HG03342 (cell line): ENCODE results near the gene METAP2.

Source experiments
- ATAC-seq: cut with Tn5 transposase; IDR thresholded peaks from one replicate; pipeline ENCODE4 v1.9.1; 2021; ENCODE audit warnings: mild to moderate bottlenecking, moderate library complexity; ENCODE audit not compliant: unreplicated experiment

Gene METAP2

DNA sequence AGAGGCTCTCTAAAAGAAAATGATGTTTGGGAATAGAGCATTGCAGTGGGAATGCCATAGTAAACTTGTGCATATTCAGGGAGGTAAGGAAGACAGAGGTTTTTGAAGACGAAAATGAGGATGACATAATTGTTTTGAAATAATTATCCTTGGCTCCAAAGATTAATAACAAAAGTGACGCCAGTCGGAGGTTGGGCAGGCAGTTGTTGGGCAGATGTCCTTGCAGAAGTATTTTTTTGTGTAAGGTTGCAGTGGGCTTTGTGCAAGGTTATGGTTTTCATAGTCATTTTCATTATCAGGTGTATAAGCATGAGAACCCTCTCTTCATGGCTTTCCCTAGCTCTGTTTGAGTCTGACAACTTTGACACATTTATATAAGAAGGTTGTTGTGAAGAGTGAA lies 35.3 kb downstream of the METAP2 start:
- no peak for ATAC-seq

DNA sequence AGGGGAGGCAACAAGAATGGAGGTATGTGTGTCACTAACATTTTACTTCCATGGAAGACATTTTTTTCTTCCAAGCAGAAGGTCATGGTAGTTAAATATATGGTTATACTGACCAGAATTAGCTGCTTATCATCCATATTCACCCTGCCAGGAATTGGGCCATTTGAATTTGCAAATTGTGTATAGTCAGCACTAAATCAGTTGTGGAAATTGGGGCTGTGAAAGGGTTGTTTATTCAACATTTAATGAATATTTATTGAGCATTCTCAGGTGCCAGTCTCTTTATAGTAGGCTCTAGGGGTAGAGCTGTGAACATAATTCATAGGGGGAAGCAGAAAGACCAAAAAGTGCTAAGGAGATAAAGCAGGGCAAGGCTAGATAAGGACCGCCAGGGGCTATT lies 38.0 kb downstream of the METAP2 start:
- ATAC-seq, result no peak

DNA sequence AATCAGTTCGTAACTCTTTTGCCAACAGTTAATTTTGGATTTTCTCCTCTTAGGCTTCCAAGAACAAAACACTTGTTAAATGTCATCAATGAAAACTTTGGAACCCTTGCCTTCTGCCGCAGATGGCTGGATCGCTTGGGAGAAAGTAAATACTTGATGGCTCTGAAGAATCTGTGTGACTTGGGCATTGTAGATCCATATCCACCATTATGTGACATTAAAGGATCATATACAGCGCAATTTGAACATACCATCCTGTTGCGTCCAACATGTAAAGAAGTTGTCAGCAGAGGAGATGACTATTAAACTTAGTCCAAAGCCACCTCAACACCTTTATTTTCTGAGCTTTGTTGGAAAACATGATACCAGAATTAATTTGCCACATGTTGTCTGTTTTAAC lies 39.6 kb downstream of the METAP2 start:
- ATAC-seq, result no peak

DNA sequence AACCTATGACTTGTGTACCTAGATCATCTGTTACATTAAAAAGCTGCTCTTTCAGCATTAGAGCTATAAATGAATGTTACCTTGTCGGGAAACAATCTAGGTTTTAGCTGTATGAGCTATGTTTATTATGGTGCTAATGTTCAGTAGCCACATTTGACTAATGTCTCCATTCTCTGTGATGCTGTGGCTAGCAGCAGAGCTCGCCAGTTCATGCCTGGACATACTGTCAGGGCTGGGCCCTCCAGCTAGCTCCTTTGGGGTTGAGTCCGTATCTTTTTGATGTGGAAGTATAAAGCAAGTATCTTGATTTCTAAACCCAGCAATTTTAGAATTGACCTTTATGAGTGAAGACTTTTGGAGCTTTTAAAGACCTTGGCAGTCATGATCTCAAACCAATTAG lies 41.2 kb downstream of the METAP2 start:
- no peak for ATAC-seq

DNA sequence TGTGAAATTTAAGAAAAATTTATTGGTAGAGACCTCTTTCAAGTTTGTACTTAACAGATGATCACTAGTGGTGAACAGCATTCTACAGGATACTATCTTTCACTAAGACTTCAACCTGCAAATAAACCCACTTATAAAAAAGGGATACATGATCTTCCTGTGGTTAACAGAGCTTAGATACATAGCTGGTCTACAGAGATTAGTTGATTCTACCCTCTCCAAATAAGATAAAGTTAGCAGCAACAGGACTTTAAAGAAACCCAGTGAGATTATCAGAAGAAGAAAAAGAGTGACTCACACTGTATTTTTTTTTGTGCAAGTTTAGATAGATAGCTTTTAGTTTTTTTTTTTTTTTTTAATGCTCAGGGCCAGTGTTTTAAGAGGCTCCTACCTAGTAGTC lies 42.8 kb downstream of the METAP2 start:
- no peak for ATAC-seq

DNA sequence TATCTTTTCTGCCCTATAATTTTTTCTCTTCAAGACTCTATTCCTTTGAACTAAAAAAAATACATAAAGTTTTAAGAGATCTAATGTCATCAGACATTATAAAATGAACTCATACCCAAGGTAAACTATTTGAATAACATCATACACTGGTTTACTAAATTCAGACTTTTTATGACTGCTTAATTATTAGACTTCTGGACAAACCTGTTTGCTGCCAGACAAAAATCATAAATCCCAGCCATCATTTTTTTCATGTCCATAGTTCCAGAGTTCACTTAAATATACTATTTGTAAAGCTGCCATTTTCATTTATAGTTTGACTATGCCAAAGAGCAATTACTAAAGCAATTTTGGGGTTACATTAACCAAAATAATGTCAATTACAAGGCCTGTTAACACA lies 43.3 kb downstream of the METAP2 start:
- ATAC-seq, result no peak

DNA sequence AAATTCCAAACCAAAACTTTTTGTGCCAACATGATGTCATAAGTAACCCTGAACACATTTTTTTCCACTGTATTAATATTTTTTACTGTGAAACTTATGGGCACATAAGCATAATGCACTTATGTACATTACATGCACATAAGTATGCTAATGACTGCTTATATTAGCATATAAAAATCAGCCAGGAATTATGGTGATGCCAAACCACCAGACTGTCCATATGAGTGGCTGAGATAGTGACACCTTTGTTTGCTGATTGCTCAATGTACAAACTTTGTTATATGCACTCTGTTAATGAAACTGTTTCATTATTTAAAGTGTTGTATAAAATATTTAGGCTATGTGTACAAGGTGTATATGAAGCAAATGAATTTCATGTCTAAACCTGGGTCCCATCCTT lies 45.0 kb downstream of the METAP2 start:
- no peak for ATAC-seq

DNA sequence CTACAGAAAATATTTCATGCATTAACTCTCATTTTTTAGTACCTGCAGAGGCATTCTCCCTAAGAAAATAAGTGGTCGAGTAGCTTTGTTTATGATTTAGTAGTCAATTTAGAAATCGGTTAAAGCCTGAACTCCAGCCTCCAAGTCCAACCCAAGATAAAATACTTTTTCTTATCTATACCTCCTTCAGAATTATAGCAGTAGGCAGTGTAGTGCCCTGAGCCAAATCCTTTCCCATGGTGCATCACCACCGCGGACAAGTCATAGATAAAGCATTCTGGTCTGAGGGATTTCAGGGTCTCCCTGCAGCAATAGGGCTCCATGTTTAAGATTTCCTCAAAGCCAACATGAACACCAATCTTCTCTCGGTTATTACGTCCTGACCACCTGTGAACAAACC lies 46.9 kb downstream of the METAP2 start:
- ATAC-seq, result no peak

DNA sequence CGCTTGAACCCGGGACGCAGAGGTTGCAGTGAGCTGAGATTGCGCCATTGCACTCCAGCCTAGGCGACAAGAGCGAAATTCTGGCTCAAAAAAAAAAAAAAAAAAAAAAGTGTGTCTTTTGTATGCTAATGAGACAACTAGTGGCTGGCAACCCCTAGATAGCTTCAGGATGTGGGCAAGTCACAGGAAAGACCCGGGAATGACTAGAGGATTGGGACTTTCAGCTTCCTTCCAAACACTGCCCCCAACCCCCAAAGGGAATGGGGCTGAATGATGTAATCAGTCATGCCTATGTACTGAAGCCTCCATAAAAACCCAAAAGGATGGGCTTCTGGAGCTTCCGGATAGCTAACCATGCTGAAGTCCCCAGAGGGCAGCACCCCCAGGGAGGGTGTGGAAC lies 48.7 kb downstream of the METAP2 start:
- no peak for ATAC-seq

DNA sequence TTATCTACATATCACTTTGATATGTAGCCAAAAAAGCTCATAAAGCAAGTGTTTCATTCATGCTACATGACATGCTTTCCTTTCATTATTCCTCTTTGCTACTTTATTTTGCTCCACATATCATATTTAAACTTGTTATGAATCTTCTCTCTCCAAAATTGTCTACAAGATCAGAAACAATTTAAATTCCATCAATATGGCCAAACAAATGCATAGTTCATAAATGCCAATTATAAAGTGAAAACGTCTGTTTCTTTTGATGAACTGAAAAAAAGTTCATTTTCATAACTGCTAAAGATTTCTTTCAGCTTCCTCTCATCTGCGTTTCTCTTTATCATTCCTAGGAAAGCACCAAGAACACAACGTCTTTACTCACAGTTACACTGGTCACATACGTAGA lies 54.5 kb downstream of the METAP2 start:
- ATAC-seq, result no peak

DNA sequence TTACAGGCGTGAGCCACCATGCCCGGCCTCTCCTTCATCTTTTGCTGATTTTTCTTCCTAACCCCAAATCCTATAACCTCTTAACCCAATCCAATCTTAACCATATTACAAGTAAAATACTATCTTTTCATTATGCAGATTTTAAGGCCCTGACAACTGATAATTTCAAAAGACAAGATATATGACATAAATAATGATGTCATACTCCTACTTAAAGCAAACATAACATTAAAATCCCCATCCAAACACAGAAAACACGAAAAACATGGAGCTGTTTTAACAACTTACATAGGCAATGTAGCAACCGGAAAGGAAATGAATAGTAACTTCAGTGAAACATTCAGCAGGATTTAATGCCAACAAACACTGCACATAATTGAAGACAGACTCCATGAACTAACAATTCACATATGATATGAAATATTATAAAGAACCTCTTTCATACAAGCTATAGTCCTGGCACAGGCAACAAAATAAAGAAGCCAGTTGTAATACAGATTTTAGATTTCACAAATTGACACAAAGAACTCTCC lies 55.8 kb downstream of the METAP2 start:
- ATAC-seq, result no peak

DNA sequence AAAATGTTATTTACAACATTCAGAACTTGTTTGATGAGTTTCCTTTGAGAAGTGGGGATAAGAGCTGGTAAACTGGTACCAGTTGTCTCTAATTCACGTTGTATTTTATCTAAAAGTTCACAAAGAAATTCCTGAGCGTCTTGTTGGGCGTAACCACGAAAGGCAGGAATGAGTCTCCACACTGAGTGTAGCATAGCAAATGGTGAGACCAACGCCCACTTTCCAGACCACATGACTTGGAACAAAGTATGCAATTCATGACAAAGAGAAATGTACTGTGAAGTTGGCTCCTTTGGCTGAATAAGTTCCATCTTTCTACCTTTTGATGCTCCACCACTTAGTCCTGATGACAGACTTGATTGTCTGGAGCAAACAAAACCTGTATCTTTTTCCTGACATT lies 58.9 kb downstream of the METAP2 start:
- ATAC-seq, result no peak

DNA sequence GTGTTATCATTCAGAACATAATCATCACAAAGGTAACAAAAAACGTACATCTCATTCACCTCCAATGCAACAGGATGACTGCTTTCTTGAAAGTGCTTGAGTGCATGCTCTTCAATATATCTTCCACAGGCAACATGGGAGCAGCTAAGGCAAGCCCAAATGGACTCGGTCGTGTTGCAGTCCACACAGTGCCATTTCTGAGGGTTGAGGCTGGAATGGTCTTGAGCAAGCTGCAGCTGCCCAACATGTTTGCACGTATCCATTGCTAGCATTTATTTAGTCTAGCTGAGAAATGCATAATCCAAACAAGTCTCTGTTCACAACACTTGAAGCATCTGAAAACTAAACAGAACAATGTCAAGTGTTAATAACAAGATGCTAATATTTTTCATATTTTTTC lies 60.0 kb downstream of the METAP2 start:
- ATAC-seq, result no peak

DNA sequence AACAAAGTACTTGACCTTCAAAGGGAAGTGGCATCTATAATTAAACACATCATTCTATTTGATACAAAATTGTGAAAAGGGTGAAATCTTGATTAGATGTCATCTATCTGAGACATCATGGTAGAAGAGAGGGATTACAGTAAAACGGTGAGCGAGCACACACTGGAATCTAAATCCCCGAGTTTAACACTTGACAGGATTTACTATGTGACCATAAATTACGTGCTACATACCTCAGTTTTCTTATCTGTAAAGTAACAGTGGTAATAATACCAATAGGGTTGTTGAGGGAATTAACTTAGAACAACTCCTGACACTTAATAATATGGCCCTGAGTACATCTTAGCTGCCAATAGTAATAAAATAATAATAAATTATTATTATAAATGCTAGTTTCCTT lies 64.1 kb downstream of the METAP2 start:
- ATAC-seq, result no peak

DNA sequence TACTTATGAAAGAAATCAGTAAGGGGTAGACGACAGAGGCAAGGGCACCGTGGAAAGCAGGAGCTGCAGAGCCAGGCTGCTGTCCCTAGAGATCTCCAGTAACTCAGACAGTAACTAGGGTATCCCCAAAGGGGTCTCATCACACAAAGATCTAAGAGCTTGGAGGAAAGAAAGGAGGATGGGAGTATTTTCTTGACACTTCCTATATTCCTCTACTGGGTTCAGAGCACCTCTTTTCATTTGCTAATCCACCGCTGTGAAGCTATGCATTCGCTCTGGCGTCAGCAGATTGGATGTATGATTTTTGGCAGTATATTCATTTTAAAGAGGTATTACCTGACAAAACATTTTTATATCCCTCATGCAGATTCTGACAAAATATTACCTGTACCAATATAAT lies 64.7 kb downstream of the METAP2 start:
- ATAC-seq, result no peak

DNA sequence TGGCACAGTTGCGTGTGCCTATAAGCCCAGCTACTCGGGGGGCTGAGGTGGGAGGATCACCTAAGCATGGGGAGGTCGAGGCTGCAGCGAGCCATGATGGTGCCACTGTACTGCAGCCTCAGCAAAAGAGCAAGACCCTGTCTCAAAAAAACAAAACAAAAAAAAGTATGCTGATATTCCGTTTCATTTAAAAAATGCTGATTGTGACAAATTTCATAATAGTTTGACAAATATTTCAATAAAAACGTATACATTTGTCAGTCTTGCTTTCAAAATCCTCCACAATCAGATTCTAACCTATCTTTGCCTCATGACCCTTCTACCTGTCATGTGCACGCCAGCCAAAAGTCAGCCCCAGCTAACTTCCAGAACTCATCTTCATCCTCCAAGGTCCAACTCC lies 67.5 kb downstream of the METAP2 start:
- ATAC-seq, result no peak

DNA sequence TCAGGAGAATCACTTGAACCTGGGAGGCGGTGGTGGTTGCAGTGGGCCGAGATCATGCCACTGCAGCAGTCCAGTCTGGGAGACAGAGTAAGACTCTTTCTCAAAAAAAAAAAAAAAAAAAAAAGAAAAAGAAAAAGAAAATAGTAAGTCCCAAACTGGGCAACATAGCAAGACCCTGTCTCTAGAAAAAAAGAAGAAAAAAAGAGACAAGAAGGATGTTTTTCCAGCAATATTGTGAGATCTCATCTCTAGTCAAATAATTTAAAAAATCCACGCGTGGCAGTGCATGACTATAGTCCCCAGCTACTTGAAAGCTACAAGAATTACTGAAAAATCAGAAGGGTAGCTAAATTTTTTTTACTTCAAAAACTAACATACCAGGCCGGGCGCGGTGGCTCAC lies 69.4 kb downstream of the METAP2 start:
- no peak for ATAC-seq

DNA sequence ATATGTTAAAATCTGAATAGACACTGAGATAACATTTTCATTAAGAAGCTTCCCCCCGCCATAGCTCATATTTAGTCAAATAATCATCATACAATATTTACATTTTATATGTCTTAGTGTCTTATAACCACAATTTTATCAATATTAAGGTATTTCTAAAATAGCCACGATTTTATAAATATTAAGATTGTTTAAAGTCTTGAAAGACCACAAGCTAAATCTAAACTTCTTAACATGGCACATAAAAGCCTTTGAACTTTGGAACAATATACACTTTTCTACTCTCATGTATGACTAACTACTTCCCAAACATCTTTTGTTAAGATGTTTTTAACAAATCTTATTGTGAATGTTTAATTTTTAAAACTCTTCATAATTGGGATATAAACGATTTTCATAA lies 70.8 kb downstream of the METAP2 start:
- ATAC-seq, result no peak

DNA sequence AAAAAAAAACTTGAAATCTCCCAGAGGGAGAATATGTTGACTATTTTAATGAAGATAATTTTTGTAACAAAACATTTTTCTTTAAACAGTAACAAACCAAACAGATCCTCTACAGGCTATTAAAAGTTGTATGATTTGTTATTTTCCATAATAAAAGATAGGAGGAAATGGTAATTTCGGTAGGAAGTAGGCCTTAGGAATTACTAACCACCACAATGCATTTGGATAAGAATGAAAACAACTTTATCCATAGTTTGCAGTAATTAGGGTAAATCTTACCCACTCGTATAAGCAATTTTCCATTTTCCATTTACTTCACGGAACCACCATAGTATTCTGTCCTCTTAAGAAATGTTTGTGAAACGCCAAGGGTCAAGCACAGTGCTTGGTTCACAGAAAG lies 71.4 kb downstream of the METAP2 start:
- ATAC-seq, result no peak

DNA sequence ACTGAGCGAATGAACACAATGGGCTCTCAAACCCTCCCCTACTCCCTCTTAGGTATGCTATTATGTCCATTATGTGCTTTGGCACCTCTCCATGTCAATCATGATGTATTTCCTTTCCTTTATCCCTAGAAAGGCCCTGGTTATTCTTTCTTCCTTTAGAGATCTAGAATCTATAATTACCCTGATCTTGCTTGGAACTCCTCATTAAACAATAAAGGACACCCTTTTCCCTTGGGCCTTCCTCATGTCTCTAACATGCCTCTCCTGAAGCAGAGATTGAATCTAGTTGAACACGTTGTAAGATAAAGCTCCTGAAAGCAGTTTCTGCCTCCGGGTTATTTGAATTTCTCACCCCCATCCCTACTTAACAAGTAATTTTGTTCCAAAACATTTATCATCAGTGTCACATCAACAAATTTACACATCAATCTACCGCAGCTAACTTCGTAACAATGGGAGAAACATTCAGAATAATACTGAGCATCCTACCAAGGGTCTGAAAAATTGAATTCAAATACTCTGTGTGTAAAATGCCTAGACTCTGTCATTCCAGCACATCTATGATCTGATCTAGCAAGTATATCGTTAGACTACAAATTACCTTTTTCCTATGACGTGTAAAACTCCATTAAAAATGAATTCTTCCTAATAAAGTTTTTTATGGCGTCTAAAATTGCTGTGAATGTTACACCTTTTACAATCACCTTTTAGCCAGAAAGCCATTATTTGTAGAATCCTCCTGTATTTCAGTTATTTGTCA lies 72.0 kb downstream of the METAP2 start:
- no peak for ATAC-seq

DNA sequence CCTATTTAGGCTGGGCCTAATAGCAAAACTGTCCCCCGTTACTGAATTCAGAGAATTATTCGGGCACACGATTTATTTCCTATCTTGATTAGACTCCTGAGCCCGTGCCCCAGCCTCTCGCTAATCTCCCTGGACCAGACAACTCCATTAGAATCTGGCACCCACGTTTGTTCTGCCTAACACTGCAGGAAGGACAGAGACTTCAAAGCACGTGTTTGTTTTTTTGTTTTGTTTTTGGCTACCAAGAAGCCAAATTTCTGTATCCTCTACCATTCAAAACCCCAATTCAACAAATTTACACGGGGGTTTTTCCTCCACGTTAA lies 72.5 kb downstream of the METAP2 start:
- no peak for ATAC-seq

DNA sequence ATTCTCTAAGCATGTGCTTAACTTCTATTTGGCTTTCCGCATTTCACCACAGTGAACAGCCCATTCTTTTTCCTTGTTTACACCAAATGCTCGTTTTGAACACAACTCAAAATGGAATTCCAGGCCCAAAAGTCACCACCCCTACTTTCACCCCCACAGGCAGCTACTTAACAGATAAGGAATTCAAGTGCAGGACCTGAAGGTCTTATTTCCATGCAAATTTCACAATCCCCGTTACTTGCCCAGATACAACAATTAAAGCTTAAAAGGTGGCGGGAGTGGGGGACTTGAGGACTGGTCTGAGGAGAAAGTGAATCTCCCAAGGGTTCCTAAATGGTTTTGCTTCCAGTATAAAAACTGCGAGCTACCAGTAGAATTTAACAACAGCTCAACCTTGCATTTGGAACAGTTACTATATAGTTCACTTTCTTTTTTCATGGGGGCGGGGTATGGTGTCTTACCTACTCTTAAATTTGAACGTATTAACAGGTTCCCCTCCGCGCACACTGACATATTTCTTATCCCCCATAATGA lies 73.6 kb downstream of the METAP2 start:
- ATAC-seq, result no peak

DNA sequence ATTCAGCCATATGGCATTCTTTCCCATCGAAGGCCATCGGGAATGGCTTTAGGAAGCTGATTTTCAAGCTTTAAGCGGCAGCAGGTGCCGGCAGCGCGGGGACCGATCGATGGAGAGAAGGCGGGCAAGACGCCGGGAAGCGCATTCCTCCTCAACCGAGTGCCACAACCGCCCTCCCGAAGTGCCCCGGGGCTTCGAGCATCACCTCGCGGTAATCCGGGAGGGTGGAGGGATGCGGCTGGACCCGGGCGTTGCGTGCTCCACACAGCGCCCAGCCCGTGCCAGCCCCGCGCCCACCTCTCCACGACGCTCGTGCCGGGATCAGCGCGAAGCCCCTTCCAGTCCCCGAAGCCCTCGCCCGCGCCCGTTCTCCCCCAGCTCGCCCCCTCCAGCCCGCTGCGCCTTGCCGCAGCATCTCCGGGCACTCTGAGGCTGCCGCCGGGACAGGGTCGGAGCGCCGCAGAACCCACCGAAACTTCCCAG lies 74.1 kb downstream of the METAP2 start:
- no peak for ATAC-seq
